ENCODE measurements around the gene GNB5.
"Not testable (repeated sequence)": the region's sequence is repeated elsewhere in the genome, so short reads cannot be mapped to it uniquely, and the experiment has no call there.

The GNB5 gene

DNA sequence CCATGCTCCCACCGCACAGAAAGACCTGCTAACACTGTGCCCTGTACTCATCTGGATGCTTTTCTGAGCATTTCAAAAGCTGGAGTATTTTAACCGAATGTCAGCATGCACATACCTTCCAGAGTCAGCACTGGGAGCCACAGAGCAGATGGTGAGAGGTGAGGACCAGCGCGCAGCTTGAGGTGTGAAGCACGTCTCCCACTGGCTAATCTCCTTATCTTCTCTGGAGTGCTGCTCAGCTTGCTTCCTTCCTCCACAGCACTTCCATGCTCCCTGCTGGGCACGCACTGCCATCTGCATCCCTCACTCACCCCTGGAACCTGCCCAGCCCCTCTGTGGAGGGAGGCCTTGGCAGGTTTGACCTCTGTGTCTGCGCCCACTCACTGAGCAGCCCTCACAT is at the start of gene GNB5:
Gene GNB5, minus strand, starts transcription at position 186 of the 400 bp plus-strand sequence. CDS start 6,716 bp downstream, outside the sequence.
- Mint-ChIP-seq H3K9me3 (no peaks in the 10 kb centered on the region), H3K4me1 (ENCODE audit: low read depth) (no peaks in the 10 kb centered on the region), H3K27ac (no peak within 1 kb of the TSS), H3K27me3 (ENCODE audit: low read depth) (peaks cover 2% of the 10 kb centered on the region), H3K4me3 (no peak within 1 kb of the TSS), H3K36me3 (ENCODE audit: low read depth) (no peaks in the 10 kb centered on the region)
- no peak for DNase-seq (ENCODE audit: low spot score)

DNA sequence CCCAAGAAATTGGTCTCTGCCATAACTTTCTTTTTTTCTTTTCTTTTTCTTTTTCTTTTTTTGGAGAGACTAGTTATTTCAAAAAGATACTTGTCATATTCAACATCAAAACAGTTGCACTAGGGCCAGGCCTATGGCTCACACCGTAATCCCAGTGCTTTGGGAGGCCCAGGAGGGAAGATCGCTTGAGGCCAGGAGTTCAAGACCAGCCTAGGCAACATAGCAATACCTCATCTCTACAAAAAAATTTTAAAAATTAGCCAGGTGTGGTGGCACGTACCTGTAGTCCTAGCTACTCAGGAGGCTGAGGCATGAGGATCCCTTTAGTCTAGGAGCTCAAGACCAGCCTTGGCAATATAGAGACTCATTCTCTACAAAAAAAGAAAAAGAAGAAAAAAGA is 49.0 kb upstream of the GNB5 start:
- Mint-ChIP-seq H3K9me3 (no peaks in the 10 kb centered on the region), H3K4me3 (no peak overlapping the region), H3K27ac (no peak overlapping the region), H3K36me3 (ENCODE audit: low read depth) (peaks cover 2% of the 10 kb centered on the region), H3K27me3 (ENCODE audit: low read depth) (no peaks in the 10 kb centered on the region), H3K4me1 (ENCODE audit: low read depth) (peaks cover 14% of the 10 kb centered on the region)
- no peak for DNase-seq (ENCODE audit: low spot score)

DNA sequence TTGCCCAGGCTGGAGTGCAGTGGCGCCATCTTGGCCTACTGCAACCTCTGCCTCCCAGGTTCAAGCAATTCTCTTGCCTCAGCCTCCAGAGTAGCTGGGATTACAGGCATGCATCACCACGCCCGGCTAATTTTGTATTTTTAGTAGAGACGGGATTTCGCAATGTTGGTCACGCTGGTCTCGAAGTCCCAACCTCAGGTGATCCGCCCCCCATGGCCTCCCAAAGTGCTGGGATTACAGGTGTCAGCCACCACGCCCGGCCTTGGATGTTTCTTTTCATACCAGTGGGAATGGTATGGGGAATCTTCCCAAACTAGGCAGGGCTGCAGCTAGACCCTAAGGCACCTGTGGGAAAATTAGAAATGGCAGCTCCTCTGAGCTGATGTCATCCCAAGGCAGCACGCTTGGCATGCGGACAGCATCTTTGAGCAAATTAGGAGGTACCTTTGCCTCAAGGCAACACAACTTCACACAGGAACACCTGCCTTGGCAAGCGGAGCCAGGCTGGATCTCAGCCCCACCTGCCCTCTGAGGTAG is 47.9 kb upstream of the GNB5 start:
- H3K27me3 Mint-ChIP-seq (ENCODE audit: low read depth); H3K4me3 Mint-ChIP-seq; H3K27ac Mint-ChIP-seq; H3K36me3 Mint-ChIP-seq (ENCODE audit: low read depth); DNase-seq (ENCODE audit: low spot score); H3K9me3 Mint-ChIP-seq: not testable (repeated sequence)
- peaks cover 21% of the 10 kb centered on the region for H3K4me1 Mint-ChIP-seq (ENCODE audit: low read depth)

DNA sequence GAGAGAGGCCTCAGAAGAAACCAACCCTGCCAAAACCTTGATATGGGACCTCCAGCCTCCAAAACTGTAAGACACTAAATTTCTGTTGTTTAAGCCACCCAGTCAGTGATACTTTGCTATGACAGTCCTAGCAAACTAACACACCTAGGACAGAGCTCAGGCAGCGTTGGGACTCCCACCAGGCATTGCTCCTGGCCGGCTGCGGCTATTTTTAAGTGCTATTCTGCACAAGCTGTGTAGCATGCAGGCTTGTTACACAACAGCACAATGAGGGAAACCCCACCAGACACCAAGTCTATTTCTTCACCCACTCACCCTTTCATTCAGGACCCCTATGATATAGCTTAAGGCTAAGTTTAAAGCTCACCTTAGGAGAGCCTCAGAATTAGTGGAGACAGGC is 47.0 kb upstream of the GNB5 start:
- peaks cover 27% of the 10 kb centered on the region for H3K4me1 Mint-ChIP-seq (ENCODE audit: low read depth)
- no peak overlapping the region for H3K27ac Mint-ChIP-seq
- no peaks in the 10 kb centered on the region for H3K27me3 Mint-ChIP-seq (ENCODE audit: low read depth)
- no peak for DNase-seq (ENCODE audit: low spot score)
- peaks cover 2% of the 10 kb centered on the region for H3K36me3 Mint-ChIP-seq (ENCODE audit: low read depth)
- H3K9me3 Mint-ChIP-seq: no peaks in the 10 kb centered on the region
- no peak overlapping the region for H3K4me3 Mint-ChIP-seq

DNA sequence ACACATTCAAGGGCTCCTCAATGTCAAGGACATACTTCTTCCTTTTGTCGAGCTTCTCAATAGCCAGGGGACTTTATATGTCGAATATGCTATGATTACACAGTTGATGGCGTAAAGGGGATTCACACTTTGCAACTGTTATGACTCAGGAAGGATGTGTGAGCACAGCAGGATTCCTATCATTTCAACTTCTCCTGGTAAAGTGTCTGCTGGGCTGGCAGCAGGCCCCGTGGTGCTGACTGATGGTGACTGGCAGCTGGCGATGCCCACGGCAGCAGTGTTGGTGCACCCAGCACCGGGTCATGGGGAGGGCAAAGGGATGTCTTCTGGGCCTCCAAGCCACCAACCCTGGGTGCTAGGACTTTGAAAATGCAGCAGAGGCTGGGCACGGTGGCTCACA is 44.8 kb upstream of the GNB5 start:
- H3K27me3 Mint-ChIP-seq (ENCODE audit: low read depth): no peaks in the 10 kb centered on the region
- DNase-seq (ENCODE audit: low spot score): no peak
- H3K36me3 Mint-ChIP-seq (ENCODE audit: low read depth): no peaks in the 10 kb centered on the region
- no peaks in the 10 kb centered on the region for H3K9me3 Mint-ChIP-seq
- H3K4me1 Mint-ChIP-seq (ENCODE audit: low read depth): peaks cover 30% of the 10 kb centered on the region
- H3K27ac Mint-ChIP-seq: no peak overlapping the region
- H3K4me3 Mint-ChIP-seq: no peak overlapping the region

DNA sequence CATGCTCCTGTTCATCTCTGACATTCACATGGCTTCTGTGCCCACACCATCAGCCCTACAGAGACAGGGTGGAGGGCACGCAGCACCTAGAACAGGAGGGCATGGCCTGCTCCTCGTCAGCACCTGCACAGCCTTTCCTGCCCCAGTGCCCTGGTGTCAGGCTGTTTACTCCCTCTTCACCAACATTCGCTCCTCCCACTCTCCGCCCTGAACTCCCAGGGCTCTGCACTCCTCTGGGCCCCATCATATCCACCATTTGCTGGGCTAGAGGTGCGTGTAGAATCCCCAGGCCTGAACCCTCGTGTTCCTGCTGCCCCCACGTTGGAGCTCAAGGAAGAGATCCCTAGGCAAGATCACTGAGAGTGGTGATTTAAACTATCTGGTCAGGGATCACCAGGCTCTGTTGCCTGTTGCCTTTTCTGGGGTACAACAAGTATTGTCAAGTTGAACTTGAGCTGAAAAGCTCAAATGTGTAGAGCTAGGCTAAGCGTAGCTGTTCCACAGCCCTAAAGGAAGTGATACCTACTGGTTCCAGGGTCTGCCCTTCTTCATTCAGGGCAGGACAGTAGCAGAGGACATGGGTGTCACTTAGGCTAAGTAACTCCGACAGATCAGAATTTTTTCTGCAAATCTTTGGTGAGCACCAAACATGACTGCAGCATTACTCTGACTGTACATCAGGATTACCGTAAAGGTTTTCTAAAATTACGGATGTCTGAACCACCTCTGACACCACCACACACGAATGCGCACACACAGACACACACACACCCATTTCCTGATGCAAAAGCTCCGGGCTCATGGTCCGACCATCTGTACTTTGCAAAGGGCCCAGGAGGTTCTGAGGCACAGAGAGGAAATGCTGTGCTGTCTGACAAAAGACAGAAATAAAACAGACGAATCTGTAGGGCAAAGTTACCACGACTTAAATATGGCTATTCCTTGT is 43.7 kb upstream of the GNB5 start:
- DNase-seq (ENCODE audit: low spot score): no peak
- no peaks in the 10 kb centered on the region for H3K36me3 Mint-ChIP-seq (ENCODE audit: low read depth)
- H3K9me3 Mint-ChIP-seq: no peaks in the 10 kb centered on the region
- H3K27ac Mint-ChIP-seq: peak overlapping the region; percentile 84
- no peak overlapping the region for H3K4me3 Mint-ChIP-seq
- H3K27me3 Mint-ChIP-seq (ENCODE audit: low read depth): no peaks in the 10 kb centered on the region
- H3K4me1 Mint-ChIP-seq (ENCODE audit: low read depth): peaks cover 28% of the 10 kb centered on the region

DNA sequence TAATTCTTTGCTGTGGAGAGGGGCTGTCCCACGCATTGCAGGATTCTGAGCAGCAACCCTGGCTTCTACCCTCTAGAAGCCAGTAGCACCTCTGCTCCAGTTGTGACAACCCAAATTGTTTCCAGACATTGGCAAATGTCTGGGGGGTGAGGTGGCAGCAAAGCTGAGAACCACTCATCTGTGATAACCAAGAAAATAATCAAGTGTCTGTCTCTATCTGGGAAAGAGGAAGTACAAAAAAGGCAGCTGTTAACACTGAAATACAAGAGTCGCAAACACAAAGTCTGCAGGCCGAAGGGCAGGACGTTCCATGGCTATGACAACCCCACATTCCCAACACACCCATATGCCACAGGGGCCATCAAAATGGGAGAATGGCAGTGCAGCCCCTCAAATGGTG is 42.2 kb upstream of the GNB5 start:
- no peak for DNase-seq (ENCODE audit: low spot score)
- Mint-ChIP-seq H3K4me1 (ENCODE audit: low read depth) (peaks cover 28% of the 10 kb centered on the region), H3K27me3 (ENCODE audit: low read depth) (no peaks in the 10 kb centered on the region), H3K27ac (no peak overlapping the region), H3K4me3 (no peak overlapping the region), H3K9me3 (no peaks in the 10 kb centered on the region), H3K36me3 (ENCODE audit: low read depth) (no peaks in the 10 kb centered on the region)

DNA sequence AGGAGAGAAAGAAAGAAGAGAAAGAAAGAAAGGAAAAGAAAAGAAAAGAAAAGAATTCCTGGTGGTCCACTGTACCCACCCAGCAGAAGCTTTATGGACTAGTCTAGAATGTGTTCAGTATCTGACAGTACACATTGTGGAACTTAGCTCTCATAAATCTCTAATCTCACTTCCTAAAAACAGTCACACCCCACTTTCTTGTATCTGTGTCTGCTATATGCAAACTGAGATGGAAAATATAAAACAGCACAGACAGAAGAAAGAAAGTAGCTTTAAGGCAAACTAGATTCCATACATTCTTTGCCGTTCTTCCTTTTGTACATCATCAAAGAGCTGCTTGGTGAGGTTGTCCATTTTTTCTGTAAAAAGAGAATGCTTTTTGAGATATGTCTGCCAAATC is 41.1 kb upstream of the GNB5 start:
- no peaks in the 10 kb centered on the region for H3K9me3 Mint-ChIP-seq

DNA sequence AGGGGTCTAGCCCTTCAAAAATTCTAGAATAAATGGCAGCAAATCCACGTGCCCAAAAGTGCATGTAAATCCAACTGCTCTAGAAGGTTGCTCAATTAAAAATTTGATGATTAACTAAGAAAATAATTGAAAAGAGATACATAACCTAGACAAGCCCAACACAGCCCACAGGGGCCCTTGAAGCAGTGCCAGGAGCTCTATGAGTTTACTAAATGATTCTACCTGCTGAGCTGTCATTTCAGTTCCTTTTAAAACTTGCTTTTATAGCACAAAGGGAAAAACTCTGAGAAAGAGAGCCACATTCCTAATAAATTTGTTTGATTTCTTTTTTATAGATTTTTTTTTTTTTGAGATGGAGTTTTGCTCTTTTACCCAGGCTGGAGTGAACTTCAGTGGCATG is 38.9 kb upstream of the GNB5 start:
- H3K27ac Mint-ChIP-seq: no peak overlapping the region
- peaks cover 2% of the 10 kb centered on the region for H3K27me3 Mint-ChIP-seq (ENCODE audit: low read depth)
- no peak overlapping the region for H3K4me3 Mint-ChIP-seq
- H3K4me1 Mint-ChIP-seq (ENCODE audit: low read depth): peaks cover 27% of the 10 kb centered on the region
- H3K9me3 Mint-ChIP-seq: no peaks in the 10 kb centered on the region
- no peaks in the 10 kb centered on the region for H3K36me3 Mint-ChIP-seq (ENCODE audit: low read depth)
- no peak for DNase-seq (ENCODE audit: low spot score)

More for the DNA sequence above, 41.1 kb upstream of the GNB5 start:
- Mint-ChIP-seq H3K4me3 (no peak overlapping the region), H3K4me1 (ENCODE audit: low read depth) (peaks cover 30% of the 10 kb centered on the region), H3K27me3 (ENCODE audit: low read depth) (peaks cover 2% of the 10 kb centered on the region), H3K36me3 (ENCODE audit: low read depth) (no peaks in the 10 kb centered on the region), H3K27ac (no peak overlapping the region)
- DNase-seq (ENCODE audit: low spot score): no peak

DNA sequence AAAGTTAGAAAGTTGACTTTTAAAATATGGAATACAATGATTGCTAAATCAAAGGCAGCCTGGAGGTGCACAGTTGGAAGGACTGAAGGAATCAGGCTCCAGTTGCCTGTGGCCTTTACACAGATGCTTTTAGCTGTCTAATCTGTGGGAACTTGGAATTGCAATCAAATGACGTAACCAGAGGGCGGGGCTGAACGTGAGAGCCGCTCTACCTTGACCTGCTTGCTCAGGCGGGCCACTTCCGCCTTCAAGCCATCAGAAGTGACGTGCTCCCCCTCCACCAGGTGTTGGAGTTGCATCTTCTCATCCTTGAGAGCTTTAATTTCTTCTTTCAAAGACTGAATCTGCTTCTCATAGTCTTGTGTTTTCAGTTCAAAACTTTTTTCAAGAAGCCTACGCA is 37.7 kb upstream of the GNB5 start:
- Mint-ChIP-seq H3K9me3 (no peaks in the 10 kb centered on the region), H3K36me3 (ENCODE audit: low read depth) (no peaks in the 10 kb centered on the region), H3K27me3 (ENCODE audit: low read depth) (peaks cover 2% of the 10 kb centered on the region), H3K4me3 (no peak overlapping the region), H3K4me1 (ENCODE audit: low read depth) (peaks cover 22% of the 10 kb centered on the region), H3K27ac (no peak overlapping the region)
- no peak for DNase-seq (ENCODE audit: low spot score)

DNA sequence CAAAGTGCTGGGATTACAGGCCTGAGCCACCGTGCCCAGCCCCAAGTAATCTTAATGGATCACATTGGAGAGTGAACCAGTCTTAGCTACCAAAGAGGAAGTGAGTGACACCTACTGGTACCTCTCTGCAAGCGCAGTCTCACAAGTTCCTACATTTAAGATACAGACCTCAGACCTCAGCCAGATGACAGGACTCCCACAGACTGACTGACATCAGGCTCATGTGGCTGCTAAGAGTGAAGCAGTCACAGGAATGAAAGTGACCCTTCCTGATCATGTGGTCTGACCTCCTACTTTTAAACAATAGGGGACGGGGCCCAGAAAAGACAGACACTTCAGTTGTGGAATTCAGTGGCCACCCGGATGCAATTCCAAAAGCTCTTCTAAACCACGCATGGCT is 36.3 kb upstream of the GNB5 start:
- Mint-ChIP-seq H3K4me3 (no peak overlapping the region), H3K9me3 (no peaks in the 10 kb centered on the region), H3K4me1 (ENCODE audit: low read depth) (peaks cover 20% of the 10 kb centered on the region), H3K27me3 (ENCODE audit: low read depth) (peaks cover 2% of the 10 kb centered on the region), H3K27ac (no peak overlapping the region), H3K36me3 (ENCODE audit: low read depth) (peaks cover 2% of the 10 kb centered on the region)
- peak; percentile 67 for DNase-seq (ENCODE audit: low spot score)

DNA sequence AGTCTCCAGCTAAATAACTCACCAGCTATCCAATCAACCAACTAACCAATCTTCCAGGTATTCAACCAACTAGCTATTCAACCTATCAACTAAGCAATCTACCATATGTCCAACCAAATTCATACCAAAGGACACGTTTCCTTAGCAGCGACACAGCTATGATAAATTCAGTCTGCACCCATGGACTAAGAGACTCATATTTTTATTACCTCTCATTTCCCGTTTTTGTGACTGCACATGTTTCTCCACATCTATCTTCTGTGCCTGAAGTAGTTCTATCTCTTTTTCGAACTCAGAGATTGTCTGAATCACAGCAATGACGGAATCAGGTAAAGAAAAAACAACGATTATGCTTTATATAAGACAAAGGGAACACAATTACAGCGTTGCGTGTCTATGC is 34.0 kb upstream of the GNB5 start:
- DNase-seq (ENCODE audit: low spot score): no peak
- Mint-ChIP-seq H3K27me3 (ENCODE audit: low read depth) (peaks cover 2% of the 10 kb centered on the region), H3K36me3 (ENCODE audit: low read depth) (peaks cover 4% of the 10 kb centered on the region), H3K27ac (no peak overlapping the region), H3K4me3 (no peak overlapping the region), H3K9me3 (no peaks in the 10 kb centered on the region), H3K4me1 (ENCODE audit: low read depth) (peaks cover 27% of the 10 kb centered on the region)

DNA sequence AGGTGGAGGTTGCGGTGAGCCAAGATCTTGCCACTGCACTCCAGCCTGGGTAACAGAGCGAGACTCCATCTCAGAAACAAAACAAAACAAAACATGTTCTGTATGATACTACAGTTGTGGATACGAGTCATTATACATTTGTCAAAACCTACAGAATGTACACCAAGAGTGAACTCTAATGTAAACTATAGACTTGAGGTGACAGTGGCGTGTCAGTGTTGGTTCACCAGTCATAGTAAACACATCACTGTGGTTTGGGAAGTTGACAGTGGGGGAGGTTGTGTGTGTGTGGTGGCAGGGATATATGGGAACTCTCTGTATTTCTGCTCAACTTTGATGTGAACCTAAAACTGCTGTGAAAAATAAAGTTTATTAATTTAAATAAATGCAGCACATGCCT is 33.0 kb upstream of the GNB5 start:
- Mint-ChIP-seq H3K36me3 (ENCODE audit: low read depth) (peaks cover 4% of the 10 kb centered on the region), H3K9me3 (no peaks in the 10 kb centered on the region), H3K27ac (no peak overlapping the region), H3K4me3 (no peak overlapping the region), H3K27me3 (ENCODE audit: low read depth) (peaks cover 2% of the 10 kb centered on the region), H3K4me1 (ENCODE audit: low read depth) (peaks cover 30% of the 10 kb centered on the region)
- DNase-seq (ENCODE audit: low spot score): peak; percentile 35

DNA sequence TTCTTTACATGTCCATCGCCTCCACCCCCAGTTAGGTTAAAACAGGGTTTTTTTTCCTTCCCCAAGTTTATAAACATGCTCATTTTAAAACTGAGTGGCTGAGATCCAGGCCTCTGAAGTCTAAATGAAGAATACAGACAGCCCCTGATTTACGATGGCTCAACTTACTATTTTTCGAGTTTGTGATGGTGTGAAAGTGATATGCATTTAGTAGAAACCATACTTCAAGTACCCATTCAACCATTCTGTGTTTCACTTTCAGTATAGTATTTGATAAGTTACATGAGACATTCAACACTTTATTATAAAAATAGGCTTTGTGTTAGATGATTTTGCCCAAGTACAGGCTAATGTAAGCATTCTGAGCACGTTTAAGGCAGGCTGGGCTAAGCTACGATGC is 30.5 kb upstream of the GNB5 start:
- peak overlapping the region; percentile 92 for H3K27ac Mint-ChIP-seq
- H3K27me3 Mint-ChIP-seq (ENCODE audit: low read depth): no peaks in the 10 kb centered on the region
- H3K9me3 Mint-ChIP-seq: no peaks in the 10 kb centered on the region
- no peak for DNase-seq (ENCODE audit: low spot score)
- peak overlapping the region; percentile 84 for H3K4me3 Mint-ChIP-seq
- peaks cover 28% of the 10 kb centered on the region for H3K4me1 Mint-ChIP-seq (ENCODE audit: low read depth)
- H3K36me3 Mint-ChIP-seq (ENCODE audit: low read depth): peaks cover 4% of the 10 kb centered on the region

All from T-helper 2 cell treated with Interferon-gamma antibody and Interleukin-4, amounts not matched to agents 5 μg/mL and 100 μg/mL, for 36 hours (primary cell).